Loucy (cell line): ENCODE results near the gene PKD2.

Experiments
- CTCF ChIP-seq: fragments of 200-600 bp; sonication (generic); conservative IDR thresholded peaks from 2 replicates; pipeline ENCODE4 v1.5.1; 2014; ENCODE audit warnings: mild to moderate bottlenecking, antibody characterized with exemption, low read length
- EZH2phosphoT487 ChIP-seq: fragments of 200-600 bp; IDR thresholded peaks from 2 replicates; pipeline ENCODE4 v1.6.1; 2018; ENCODE audit warnings: antibody characterized with exemption, mild to moderate bottlenecking, moderate library complexity, borderline replicate concordance

GRCh38 chr4:88064410-88064809 is 57.0 kb downstream of the PKD2 start:
- TF ChIP-seq CTCF (no peak), EZH2phosphoT487 (no peak)
